HG02678 (cell line): ENCODE measurements around the gene KLK4.
A peak's percentile ranks its signal among the peaks of the same experiment; 100 is the strongest.

Experiments
- ATAC-seq: cut with Tn5 transposase; IDR thresholded peaks from one replicate; pipeline ENCODE4 v1.9.1; 2021; ENCODE audit warnings: mild to moderate bottlenecking, moderate library complexity; ENCODE audit not compliant: unreplicated experiment

KLK4 gene

GRCh38 chr19:50911206-50912101 is at the start of gene KLK4:
Gene KLK4 (minus strand): TSS chr19:50911395. CDS start chr19:50910738, 657 bp downstream.
- ATAC-seq = no peak

- ATAC-seq = no peak
Measured at GRCh38 chr19:50959731-50960500, 48.7 kb upstream of the KLK4 start.

DNA sequence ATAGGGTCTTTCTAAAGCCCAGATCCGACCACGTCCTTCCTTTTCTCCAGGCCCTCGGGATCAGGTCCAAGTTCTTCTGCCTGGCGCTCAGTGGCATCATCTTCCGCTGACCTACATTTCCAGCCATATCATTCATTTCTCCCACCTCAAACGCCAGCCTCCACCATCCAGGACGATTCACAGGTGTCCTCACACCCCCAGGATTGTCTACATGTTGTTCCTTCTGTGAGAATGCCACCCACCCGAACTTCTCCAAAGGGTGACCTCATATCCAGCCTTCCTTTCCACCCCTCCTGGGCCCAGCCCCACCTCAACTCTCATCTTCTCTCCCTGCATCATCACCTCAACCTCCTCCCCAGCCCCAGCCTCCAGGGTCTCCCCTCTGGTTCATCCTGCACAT is 46.4 kb upstream of the KLK4 start:
- ATAC-seq = no peak

GRCh38 chr19:50952910-50953309 is 41.7 kb upstream of the KLK4 start, which contains the start of gene KLK5:
Gene KLK5 (minus strand): TSS chr19:50953038. CDS start chr19:50952657, 381 bp downstream.
- no peak for ATAC-seq

- ATAC-seq = no peak
Measured at GRCh38 chr19:50949861-50950260, 38.7 kb upstream of the KLK4 start.

DNA sequence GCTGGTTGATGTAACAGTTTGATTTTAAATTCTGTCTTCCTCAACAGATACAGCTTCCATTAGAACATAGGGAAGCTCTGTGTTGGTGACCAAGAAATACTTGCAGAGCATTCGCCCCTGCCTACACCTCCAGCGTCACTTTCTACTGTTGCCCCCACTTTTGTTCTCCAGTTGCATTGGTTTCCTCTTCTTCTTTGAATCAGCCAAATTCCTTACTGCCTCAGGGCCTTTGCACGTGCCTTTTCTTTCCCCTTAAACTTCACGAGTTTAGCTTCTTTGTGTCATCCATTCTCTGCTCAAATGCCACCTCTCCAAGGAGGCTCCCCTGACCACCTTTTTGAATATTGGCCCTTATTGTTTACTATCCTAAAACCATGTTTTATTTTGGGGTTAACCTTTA is 35.9 kb upstream of the KLK4 start:
- no peak for ATAC-seq

- ATAC-seq = no peak
Measured at GRCh38 chr19:50944795-50945194, 33.6 kb upstream of the KLK4 start.

GRCh38 chr19:50943074-50943828 is 32.1 kb upstream of the KLK4 start:
- no peak for ATAC-seq

- ATAC-seq = no peak
Measured at GRCh38 chr19:50939596-50939995, 28.4 kb upstream of the KLK4 start.

DNA sequence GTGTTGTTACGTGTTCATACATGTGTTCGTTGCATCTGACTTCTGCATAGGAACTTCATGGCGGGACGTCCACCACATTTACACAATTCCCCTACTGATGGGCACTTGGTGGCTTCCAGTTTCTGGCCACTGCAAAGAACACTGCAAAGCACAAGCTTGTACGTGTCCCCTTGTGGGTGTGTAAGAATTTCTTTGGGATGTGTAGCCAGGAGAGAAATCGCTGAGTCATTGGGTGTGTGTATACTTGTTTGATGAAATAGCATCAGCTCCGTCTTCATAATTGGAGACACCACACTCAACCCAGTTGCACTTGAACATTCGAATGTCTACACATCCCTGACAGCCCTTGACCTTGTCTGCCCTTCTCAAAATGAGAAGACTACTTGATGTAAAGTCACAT is 22.4 kb upstream of the KLK4 start:
- no peak for ATAC-seq

DNA sequence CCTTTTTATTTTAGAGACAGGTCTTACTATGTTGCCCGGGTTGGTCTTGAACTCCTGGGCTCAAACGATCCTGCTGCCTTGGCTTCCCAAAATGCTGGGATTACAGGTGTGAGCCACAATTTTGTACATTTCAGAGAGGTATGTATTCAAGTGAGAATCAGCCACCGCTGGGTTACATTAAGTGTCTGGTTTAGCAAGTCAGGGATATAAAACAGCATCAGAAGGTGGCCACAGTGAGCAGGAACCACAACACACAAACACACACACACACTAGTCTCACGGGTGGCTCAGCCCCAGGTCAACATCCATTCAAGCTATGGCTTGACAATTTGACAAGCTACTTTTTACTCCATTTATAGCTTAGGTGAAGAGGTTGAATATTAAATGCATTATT is 21.5 kb upstream of the KLK4 start:
- ATAC-seq = no peak

- no peak for ATAC-seq
Measured at GRCh38 chr19:50932018-50932689, 21.0 kb upstream of the KLK4 start.

DNA sequence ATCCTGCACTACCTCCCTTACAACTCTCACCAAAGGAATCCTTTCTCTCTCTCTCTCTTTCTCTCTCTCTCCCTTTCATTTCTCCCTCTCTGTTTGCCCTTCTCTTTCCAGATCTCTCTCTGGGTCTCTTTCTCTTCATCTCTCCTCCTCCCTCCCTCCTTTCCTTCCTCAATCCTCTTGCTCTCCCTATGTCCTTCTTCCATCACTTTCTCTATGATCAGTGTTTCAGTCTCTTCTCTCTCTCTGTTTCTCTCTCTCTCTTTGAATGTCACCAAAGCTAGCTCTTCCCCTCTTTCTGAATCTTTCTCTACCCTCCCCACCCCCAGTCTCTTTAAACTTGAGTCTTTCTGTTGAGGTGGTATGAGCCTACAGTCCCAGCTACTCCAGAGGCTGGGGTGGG is 19.8 kb upstream of the KLK4 start:
- ATAC-seq = no peak

DNA sequence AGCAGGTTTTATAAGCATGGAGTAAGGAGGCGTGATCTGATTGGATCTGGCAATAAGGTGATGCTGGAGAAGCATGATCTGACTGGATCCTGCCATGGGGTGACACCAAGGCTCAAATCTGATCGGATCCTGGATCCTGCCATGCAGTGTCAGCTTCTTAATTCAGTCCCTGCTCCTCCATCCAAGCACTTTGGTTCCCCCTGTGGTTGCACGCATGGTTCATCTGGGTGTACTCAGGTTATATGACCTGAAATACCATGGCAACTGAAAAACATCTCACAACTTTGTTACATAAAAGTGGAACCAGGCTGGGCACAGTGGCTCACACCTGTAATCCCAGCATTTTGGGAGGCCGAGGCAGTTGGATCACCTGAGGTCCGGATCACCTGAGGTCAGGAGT is 17.6 kb upstream of the KLK4 start:
- no peak for ATAC-seq

DNA sequence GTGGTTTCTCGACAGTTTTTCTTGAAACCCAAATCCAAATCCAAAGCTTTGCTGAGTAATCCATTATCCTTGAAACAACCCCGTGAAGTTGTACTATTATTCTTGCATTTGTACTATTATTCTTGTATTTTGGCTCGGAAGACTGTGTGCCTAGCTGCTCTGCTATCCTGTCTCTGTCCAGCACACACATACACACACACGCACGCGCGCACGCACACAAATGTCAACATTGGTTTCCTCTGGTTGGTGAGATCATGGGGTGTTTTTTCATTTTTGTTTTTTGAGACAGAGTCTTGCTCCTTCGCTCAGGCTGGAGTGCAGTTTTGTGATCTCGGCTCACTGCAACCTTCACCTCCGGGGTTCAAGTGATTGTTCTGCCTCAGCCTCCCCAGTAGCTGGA is 14.9 kb upstream of the KLK4 start:
- ATAC-seq = no peak

GRCh38 chr19:50925734-50926133 is 14.5 kb upstream of the KLK4 start:
- ATAC-seq = no peak

- no peak for ATAC-seq
Measured at GRCh38 chr19:50924586-50924985, 13.4 kb upstream of the KLK4 start.

DNA sequence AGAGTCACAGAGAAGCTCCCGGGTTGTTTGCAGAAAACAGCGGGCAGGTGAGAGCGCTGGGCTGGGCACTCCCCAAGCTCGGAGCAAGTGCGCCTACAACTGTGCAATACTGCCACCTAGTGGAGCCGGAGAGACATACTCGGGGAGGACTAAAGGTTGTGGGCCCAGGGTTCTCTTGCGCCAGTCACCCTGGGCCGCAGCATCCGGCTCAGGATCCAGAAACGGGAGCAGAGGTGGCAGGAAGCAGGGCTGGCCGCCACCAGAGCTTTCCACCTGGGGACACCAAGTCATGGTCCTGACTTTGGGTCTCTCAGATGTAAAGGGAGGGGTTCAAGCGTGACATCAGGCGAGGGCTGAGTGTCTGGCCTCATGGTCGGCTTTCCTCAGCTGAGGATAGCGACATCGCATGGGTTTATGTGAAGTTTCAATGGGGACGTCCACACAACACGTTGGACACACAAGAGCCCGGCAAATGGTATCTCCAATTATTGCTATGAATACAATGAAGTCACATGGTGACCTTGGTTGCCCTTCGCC is 11.2 kb upstream of the KLK4 start:
- peak; percentile 64 for ATAC-seq

GRCh38 chr19:50921426-50922316 is 10.5 kb upstream of the KLK4 start:
- no peak for ATAC-seq
